ENCODE measurements around the gene ANKRD36.
"Not testable (repeated sequence)": the region's sequence is repeated elsewhere in the genome, so short reads cannot be mapped to it uniquely, and the experiment has no call there.

ANKRD36 gene

DNA sequence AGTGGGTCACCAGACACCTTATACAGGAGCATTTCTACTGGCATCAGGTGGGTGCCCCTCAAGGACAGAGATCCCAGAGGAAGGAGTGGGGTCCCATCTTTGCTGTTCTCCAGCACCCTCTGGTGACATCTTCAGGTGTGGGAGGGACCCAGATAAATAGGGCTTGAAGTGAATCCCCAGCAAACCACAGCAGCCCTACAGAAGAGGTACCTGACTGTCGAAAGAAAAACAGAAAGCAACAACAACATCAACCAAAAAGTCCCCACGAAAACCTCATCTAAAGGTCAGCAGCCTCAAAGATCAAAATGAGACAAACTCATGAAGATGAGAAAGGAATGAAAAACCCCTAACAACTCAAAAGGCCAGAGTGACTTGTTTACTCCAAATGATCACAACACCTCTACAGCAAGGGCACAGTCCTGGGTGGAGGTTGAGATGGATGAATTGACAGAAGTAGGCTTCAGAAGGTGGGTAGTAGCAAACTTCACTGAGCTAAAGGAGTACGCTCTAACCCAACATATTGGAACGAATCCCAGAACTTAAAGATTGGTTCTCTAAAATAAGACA, 163.4 kb downstream of the ANKRD36 start:
- in situ Hi-C loops (cut with MboI; ENCODE audit: low sequenced_read_pairs): not testable (repeated sequence)

- in situ Hi-C loops (cut with MboI; ENCODE audit: low sequenced_read_pairs): not testable (repeated sequence)
Measured at GRCh38 chr2:97285187-97285586, 172.2 kb downstream of the ANKRD36 start.

GRCh38 chr2:97293687-97294086, 180.7 kb downstream of the ANKRD36 start:
- in situ Hi-C loops (cut with MboI; ENCODE audit: low sequenced_read_pairs): not testable (repeated sequence)

All from HL-60/S4 treated with phorbol 12-myristate 13-acetate at 8.2 ng/mL for 4 days and 3 days (cell line).